Right renal pelvis (tissue), 4 donors: Measurements from ENCODE around the gene KCNN1. TPM values are rescaled to one million over a fixed set of nuclear protein-coding genes. Genes with fewer than 3 reads are reported as not detected.
"Not testable (repeated sequence)": the region's sequence is repeated elsewhere in the genome, so short reads cannot be mapped to it uniquely, and the experiment has no call there.

Experiments
- DNase-seq, 4 donors: peaks; one replicate each; pipeline ENCODE4 v3.0.0-alpha.2; 2013; ENCODE audit warnings: low read depth in 4 of 4, low spot score in 3 of 4, missing footprints in 1 of 4
- polyA plus RNA-seq, 4 donors: library from polyadenylated mRNA; unstranded; fragments of 120-200 nt; gene quantifications; one replicate each; pipeline ENCODE4 v1.2.1, GENCODE V29; 2013; ENCODE audit not compliant: insufficient read length in 4 of 4

The KCNN1 gene
- 1 to 10 TPM; 4.4 to 7.3 (median 4.9) TPM for polyA plus RNA-seq

DNA sequence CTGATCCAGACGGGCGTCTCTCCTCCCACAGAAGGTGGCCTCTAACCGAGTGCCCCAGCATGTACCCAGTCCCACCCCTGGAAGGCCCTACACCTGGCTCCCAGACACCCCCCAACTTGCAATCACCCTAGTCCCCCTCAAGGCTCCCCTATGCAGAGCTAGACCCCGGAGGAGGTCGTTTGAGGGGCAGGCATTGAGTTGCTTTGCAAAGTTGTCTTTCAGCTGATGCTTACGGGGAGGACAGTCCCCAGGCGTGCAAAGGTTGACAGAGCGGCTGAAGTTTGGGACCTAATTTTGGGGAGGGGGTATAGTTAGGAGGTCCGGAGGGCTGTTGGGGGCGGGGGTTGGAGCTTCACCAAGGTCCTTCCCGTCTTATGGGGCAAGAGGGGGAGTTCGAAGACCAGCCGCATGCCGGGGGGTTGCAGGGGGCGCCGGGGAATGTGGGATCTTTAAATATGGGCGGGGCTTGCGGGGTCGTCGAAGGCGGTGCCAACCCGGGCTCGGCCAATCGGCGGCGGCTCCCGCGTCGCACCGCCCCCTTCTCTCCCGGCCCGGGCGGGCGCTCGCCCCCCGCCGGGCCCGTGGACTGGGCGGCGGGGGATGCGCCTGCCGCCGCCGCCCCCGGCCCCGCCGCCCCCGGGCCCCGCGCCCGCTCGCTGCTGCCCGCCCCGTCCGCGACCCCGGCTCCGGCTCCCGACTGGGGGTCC lies at the start of gene KCNN1:
Gene KCNN1 (plus strand): TSS at position 558 of the 707 bp plus-strand sequence. CDS start 6,782 bp downstream, outside the sequence.
- no peak for DNase-seq

GRCh38 chr19:17918151-17918550 lies 48.8 kb upstream of the KCNN1 start:
- not testable (repeated sequence) for DNase-seq

- not testable (repeated sequence) for DNase-seq
Measured at GRCh38 chr19:17919122-17919521, 47.8 kb upstream of the KCNN1 start.

DNA sequence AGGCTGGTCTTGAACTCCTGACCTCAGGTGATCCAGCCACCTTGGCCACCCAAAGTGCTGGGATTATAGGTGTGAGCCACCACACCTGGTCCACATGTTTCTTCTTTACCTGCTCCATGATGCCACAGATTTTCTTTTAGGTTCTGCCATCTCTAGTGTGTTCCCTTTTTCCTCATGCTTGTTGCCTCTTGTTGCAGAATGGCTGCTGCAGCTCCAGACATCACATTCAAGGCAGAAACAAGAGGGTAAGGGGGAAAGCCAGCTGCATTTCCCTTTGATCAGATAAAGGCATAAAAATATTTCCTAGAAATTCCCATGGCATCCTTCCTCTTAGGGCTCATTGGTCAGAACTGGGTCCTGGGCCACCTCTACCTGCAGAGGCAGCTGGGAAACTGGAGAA lies 46.4 kb upstream of the KCNN1 start:
- DNase-seq: no peak

DNA sequence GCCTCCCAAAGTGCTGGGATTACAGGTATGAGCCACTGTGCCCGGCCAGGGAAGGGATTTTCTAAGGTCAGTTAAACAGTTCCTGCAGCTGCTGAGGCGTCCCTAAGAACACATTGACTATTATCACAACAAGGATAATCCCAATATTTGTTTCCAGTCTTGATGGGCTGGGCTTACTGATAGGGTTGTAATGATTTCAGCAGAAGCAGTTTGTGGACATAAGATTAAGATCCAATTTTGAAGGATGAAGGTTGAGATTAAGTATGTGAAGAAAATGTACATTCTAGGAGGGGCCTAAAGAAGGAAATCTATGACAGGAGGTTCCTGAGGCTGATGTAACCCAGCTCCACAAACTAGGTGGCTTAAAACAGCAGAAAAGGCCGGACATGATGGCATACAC lies 44.8 kb upstream of the KCNN1 start:
- DNase-seq: no peak

DNA sequence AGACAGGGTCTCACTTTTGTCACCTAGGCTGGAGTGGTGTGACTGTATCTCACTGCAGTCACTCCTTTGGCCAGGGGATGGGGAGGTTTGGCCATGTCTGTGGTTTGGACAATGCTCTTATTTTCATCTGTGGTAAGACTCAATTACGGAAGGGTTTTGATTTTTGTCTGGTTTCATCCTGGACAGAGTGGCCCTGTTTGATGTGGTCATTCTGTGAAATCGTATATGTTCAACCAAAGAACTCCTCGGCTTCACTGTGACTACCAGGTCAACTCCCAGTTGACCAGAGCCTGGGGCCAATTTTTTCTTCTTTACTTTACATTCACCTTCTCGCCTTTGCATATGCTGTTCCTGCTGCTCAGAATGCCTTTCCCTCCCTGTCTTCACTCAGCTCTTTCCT lies 40.9 kb upstream of the KCNN1 start:
- no peak for DNase-seq

DNA sequence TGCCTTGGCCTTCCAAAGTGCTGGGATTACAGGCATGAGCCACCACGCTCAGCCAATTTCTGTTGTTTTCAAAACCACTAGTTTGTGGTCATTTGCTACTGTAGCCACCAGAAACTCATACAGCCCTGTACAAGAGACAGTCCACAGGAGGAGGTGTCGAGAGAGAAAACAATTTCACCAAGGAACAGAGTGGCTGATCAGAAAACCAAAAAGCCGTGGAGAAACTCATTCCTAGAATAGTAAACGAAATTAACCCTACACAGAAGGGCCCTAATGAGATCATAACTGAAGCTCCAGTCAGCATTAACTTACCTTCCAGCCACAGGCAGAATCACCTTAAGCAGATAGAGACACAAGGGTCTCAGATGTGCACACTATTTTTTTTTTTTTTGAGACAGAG lies 37.9 kb upstream of the KCNN1 start:
- DNase-seq: no peak

DNA sequence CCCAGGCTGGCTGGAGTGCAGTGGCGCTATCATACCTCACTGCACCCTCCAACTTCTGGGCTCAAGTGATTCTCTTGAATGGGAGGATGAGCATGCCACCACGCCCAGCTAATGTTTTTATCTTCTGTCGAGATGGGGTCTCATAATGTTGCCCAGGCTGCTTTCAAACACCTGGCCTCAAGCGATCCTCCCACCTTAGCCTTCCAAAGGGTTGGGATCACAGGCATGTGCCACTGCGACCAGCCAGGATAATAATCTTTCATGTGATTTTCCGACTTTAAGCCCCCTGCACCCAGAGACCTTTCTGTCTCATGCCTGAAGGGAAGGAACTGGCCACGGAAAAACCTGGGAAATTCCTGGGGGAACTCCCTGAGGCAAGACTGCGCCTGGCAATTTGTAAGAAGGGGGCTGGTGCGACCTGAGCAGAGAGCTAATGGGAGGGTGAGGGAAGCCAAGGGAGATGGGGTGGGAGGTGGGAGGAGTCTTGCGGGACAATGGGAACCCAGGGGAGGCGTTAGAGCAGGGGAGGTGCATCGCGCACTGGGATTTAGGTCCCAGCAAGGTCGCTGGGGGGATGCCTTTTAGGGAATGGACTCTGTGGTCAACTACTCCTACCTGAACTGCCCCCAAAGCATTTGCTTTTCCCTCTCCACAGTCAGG lies 35.2 kb upstream of the KCNN1 start:
- peak in 1 of 4 donors; percentile 13 for DNase-seq

GRCh38 chr19:17932485-17933338 lies 34.2 kb upstream of the KCNN1 start, which contains the start of gene CCDC124:
CCDC124 (plus strand) TSS chr19:17933015; CDS start chr19:17936421, 3,406 bp downstream.
- DNase-seq: peak; percentile 81 to 87 (median 85)

DNA sequence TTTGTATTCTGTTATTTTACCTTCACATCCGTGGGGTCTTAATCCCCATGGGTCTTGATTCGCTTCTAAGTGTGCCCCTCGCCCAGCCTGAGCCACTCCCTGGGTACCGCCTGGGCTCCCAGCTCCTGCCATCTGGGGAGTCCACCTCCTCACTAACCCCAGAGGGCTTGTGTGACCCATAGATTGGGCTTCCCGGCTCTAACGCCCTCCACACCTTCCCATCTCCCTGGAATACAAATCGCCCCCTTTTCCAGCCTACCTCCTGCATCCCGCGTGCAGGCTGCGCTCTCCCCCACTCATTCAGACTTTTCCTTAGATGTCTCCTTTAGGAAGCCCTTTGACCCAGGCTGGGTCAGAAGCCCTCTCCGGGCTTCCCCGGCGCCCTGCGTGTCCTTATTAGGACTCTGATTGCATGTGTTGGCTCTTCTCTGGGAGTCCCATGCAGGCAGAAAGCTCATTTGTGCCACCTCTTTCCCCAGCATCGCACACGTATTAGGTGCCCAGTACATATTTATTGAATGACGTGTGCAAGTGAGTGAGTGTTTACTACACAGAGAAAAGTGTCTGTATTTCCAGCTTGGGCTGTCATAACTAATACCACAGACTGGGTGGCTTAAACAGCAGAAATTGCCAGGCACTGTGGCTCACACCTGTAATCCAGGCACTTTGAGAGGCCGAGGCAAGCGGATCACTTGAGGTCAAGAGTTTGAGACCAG lies 33.3 kb upstream of the KCNN1 start:
- no peak for DNase-seq

DNA sequence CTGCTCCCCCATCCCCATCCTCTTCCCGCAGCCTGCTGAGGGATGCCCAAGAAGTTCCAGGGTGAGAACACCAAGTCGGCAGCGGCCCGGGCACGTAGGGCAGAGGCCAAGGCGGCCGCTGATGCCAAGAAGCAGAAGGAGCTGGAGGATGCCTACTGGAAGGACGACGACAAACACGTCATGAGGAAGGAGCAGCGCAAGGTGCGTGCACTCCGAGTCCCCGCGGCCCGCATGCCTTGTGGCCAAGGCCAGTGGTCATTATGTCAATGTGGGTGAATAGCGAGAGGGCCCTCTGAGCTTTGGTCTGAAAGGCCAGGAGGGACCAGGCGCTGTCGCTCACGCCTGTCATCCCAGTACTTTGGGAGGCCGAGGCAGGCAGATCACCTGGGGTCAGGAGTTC lies 30.5 kb upstream of the KCNN1 start:
- DNase-seq: no peak

GRCh38 chr19:17937371-17937900 lies 29.5 kb upstream of the KCNN1 start:
- DNase-seq: no peak

DNA sequence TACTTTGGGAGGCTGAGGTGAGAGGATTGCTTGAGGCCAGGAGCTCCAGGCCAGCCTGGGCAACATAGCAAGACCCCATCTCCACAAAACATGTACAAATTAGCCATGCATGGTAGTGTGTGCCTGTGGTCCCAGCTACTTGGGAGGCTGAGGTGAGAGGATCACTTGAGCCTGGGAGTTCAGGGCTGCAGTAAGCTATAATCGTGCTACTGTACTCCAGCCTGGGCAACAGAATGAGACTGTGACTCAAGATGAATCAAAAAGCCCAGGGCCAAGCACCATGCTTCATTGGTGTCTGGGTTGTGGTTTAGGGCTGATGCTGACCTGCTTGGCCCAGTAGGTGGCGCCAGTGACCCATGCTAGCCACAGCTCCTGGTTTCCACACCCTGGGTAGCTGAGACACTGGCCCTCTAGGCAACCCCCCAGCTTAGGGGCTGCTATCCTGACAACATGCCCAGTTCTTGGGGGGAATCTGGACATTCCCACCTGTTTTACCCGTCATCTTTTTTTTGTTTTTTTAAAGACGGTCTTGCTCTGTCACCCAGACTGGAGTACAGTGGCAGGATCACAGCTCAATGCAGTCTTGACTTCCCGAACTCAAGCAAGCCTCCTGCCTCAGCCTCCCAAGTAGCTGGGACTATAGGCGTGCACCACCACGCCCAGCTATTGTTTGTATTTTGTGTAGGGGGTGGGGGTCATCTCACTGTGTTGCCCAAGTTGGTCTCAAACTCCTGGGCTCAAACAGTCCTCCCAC lies 28.6 kb upstream of the KCNN1 start:
- peak in 1 of 4 donors; percentile 67 for DNase-seq

GRCh38 chr19:17942181-17942580 lies 24.7 kb upstream of the KCNN1 start:
- no peak for DNase-seq

DNA sequence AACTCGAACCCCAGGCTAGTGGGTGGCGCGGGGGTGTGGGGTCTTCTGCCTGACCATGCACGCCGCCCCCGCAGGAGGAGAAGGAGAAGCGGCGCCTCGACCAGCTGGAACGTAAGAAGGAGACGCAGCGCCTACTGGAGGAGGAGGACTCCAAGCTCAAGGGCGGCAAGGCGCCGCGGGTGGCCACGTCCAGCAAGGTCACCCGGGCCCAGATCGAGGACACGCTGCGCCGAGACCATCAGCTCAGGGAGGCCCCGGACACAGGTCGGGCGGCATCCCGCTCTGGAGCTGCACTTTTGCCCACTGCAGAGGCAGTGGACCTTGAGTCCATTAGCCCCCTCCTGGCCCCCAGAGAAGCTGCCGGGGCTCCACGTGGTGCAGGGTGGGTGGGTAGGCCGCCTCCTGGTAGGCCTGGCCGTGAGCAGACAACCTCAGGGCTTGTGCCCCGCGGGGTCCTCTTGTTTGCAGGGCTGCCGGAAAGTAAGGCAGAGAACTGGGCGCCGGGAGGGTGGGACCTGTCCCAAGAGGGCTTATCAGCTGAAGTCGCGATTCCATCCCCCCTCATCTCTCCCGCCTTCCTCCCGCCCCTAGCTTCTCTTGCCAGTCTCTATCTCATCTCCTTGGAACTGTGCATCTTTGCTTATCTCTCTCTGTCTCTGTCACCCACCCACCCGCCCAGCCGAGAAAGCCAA lies 24.2 kb upstream of the KCNN1 start:
- no peak for DNase-seq

GRCh38 chr19:17943274-17944221 lies 23.4 kb upstream of the KCNN1 start:
- DNase-seq: no peak

- DNase-seq: no peak
Measured at GRCh38 chr19:17944301-17944700, 22.6 kb upstream of the KCNN1 start.
